SK-N-SH (cell line): ENCODE data around the gene TBC1D2. TPM values are rescaled to one million over a fixed set of nuclear protein-coding genes. Genes with fewer than 3 reads are reported as not detected.

Experiments
- CHD2 ChIP-seq: fragments of 150-350 bp; IDR thresholded peaks from 2 replicates; pipeline ENCODE4 v1.6.1; 2018; ENCODE audit warnings: low read length; ENCODE audit not compliant: partially characterized antibody
- ELF1 ChIP-seq: IDR thresholded peaks from 2 replicates; pipeline ENCODE4 v1.4.0; 2012
- EZH2phosphoT487 ChIP-seq: fragments of 200-600 bp; sonication (generic); IDR thresholded peaks from 2 replicates; pipeline ENCODE4 v1.6.1; 2017; ENCODE audit warnings: low read depth, mixed run types, mild to moderate bottlenecking, antibody characterized with exemption, moderate library complexity, borderline replicate concordance
- FOXJ3 ChIP-seq: sonication (generic); formaldehyde crosslinking; IDR thresholded peaks from 2 replicates; pipeline ENCODE4 v1.5.1; 2020; ENCODE audit warnings: mild to moderate bottlenecking, missing genetic modification reagents
- FOXM1 ChIP-seq: IDR thresholded peaks from 2 replicates; pipeline ENCODE4 v1.4.0; 2012; ENCODE audit warnings: low read depth, mild to moderate bottlenecking
- GABPA ChIP-seq: IDR thresholded peaks from 2 replicates; pipeline ENCODE4 v1.4.0; 2012; ENCODE audit warnings: low read depth, mild to moderate bottlenecking
- JUND ChIP-seq: IDR thresholded peaks from 2 replicates; pipeline ENCODE4 v1.4.0; 2012
- NFIC ChIP-seq: IDR thresholded peaks from 2 replicates; pipeline ENCODE4 v1.4.0; 2012; ENCODE audit warnings: borderline replicate concordance
- RAD21 ChIP-seq: IDR thresholded peaks from 2 replicates; pipeline ENCODE4 v1.6.1; 2012; ENCODE audit warnings: mild to moderate bottlenecking, low read length
- RCOR1 ChIP-seq: fragments of 150-350 bp; IDR thresholded peaks from 2 replicates; pipeline ENCODE4 v1.6.1; 2017; ENCODE audit warnings: antibody characterized with exemption, low read length
- RXRA ChIP-seq: IDR thresholded peaks from 2 replicates; pipeline ENCODE4 v1.4.0; 2012; ENCODE audit warnings: low read depth, mild to moderate bottlenecking, borderline replicate concordance
- SIN3A ChIP-seq: IDR thresholded peaks from 2 replicates; pipeline ENCODE4 v1.6.1; 2012; ENCODE audit warnings: low read depth, mild to moderate bottlenecking, low read length, moderate library complexity, borderline replicate concordance
- SMC3 ChIP-seq: IDR thresholded peaks from 2 replicates; pipeline ENCODE4 v1.6.1; 2012; ENCODE audit warnings: low read depth, low read length, improper control_type of control experiment
- USF2 ChIP-seq: fragments of 150-350 bp; IDR thresholded peaks from 2 replicates; pipeline ENCODE4 v1.6.1; 2017; ENCODE audit warnings: antibody characterized with exemption, low read length, low read depth, borderline replicate concordance
- YY1 ChIP-seq: IDR thresholded peaks from 2 replicates; pipeline ENCODE4 v1.4.0; 2012; ENCODE audit warnings: low read depth, mild to moderate bottlenecking
- polyA plus RNA-seq, 3 experiments: library from polyadenylated mRNA; depleted of rRNA; stranded (reverse); fragments of >200 nt; gene quantifications; 2 replicates each; pipeline ENCODE4 v1.2.3, GENCODE V29; 2012
- TF ChIP-seq, protein P1 (sequence below): IDR thresholded peaks from 2 replicates; pipeline ENCODE4; 2012
- TF ChIP-seq, protein P2 (sequence below): fragments of 200-600 bp; sonication (generic); IDR thresholded peaks from 2 replicates; pipeline ENCODE4 v1.6.1; 2017; ENCODE audit warnings: antibody characterized with exemption, mild to moderate bottlenecking, moderate library complexity
- TF ChIP-seq, protein P3 (sequence below): fragments of 150-350 bp; IDR thresholded peaks from 2 replicates; pipeline ENCODE4 v1.6.1; 2016; ENCODE audit warnings: mild to moderate bottlenecking, low read depth, low read length
- TF ChIP-seq, protein P4 (sequence below): IDR thresholded peaks from 2 replicates; pipeline ENCODE4 v1.6.1; 2012; ENCODE audit warnings: mild to moderate bottlenecking, low read depth, low read length, moderate library complexity
- TF ChIP-seq, protein P5 (sequence below): IDR thresholded peaks from 2 replicates; pipeline ENCODE4 v1.4.0; 2012; ENCODE audit warnings: low read depth, borderline replicate concordance

Gene TBC1D2
- polyA plus RNA-seq, 1 of the 3 experiments (the other 2 are of a cell fraction), result 5.6 TPM

GRCh38 chr9:98168941-98169488, 86.4 kb downstream of the TBC1D2 start (continued):
- TF ChIP-seq JUND, result no peak
- TF ChIP-seq SIN3A, result no peak
- peak; percentile 41; the same call in 1 of the 2 replicates for TF ChIP-seq RCOR1
- no peak for TF ChIP-seq ELF1
- TF ChIP-seq, protein P1, sequence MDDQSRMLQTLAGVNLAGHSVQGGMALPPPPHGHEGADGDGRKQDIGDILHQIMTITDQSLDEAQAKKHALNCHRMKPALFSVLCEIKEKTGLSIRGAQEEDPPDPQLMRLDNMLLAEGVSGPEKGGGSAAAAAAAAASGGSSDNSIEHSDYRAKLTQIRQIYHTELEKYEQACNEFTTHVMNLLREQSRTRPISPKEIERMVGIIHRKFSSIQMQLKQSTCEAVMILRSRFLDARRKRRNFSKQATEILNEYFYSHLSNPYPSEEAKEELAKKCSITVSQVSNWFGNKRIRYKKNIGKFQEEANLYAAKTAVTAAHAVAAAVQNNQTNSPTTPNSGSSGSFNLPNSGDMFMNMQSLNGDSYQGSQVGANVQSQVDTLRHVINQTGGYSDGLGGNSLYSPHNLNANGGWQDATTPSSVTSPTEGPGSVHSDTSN, result peak; percentile 51
- TF ChIP-seq, protein P2, sequence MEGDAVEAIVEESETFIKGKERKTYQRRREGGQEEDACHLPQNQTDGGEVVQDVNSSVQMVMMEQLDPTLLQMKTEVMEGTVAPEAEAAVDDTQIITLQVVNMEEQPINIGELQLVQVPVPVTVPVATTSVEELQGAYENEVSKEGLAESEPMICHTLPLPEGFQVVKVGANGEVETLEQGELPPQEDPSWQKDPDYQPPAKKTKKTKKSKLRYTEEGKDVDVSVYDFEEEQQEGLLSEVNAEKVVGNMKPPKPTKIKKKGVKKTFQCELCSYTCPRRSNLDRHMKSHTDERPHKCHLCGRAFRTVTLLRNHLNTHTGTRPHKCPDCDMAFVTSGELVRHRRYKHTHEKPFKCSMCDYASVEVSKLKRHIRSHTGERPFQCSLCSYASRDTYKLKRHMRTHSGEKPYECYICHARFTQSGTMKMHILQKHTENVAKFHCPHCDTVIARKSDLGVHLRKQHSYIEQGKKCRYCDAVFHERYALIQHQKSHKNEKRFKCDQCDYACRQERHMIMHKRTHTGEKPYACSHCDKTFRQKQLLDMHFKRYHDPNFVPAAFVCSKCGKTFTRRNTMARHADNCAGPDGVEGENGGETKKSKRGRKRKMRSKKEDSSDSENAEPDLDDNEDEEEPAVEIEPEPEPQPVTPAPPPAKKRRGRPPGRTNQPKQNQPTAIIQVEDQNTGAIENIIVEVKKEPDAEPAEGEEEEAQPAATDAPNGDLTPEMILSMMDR, result no peak
- TF ChIP-seq RXRA, result no peak
- TF ChIP-seq FOXJ3 (CRISPR knock-in tag), result no peak
- no peak for TF ChIP-seq YY1
- TF ChIP-seq NFIC, result no peak
- no peak for TF ChIP-seq USF2
- TF ChIP-seq GABPA, result no peak
- TF ChIP-seq, protein P3, sequence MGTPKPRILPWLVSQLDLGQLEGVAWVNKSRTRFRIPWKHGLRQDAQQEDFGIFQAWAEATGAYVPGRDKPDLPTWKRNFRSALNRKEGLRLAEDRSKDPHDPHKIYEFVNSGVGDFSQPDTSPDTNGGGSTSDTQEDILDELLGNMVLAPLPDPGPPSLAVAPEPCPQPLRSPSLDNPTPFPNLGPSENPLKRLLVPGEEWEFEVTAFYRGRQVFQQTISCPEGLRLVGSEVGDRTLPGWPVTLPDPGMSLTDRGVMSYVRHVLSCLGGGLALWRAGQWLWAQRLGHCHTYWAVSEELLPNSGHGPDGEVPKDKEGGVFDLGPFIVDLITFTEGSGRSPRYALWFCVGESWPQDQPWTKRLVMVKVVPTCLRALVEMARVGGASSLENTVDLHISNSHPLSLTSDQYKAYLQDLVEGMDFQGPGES, result no peak
- no peak for TF ChIP-seq RAD21
- TF ChIP-seq, protein P4, sequence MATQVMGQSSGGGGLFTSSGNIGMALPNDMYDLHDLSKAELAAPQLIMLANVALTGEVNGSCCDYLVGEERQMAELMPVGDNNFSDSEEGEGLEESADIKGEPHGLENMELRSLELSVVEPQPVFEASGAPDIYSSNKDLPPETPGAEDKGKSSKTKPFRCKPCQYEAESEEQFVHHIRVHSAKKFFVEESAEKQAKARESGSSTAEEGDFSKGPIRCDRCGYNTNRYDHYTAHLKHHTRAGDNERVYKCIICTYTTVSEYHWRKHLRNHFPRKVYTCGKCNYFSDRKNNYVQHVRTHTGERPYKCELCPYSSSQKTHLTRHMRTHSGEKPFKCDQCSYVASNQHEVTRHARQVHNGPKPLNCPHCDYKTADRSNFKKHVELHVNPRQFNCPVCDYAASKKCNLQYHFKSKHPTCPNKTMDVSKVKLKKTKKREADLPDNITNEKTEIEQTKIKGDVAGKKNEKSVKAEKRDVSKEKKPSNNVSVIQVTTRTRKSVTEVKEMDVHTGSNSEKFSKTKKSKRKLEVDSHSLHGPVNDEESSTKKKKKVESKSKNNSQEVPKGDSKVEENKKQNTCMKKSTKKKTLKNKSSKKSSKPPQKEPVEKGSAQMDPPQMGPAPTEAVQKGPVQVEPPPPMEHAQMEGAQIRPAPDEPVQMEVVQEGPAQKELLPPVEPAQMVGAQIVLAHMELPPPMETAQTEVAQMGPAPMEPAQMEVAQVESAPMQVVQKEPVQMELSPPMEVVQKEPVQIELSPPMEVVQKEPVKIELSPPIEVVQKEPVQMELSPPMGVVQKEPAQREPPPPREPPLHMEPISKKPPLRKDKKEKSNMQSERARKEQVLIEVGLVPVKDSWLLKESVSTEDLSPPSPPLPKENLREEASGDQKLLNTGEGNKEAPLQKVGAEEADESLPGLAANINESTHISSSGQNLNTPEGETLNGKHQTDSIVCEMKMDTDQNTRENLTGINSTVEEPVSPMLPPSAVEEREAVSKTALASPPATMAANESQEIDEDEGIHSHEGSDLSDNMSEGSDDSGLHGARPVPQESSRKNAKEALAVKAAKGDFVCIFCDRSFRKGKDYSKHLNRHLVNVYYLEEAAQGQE, result no peak
- no peak for TF ChIP-seq SMC3
- no peak for TF ChIP-seq CHD2
- no peak for TF ChIP-seq FOXM1
- TF ChIP-seq, protein P5, sequence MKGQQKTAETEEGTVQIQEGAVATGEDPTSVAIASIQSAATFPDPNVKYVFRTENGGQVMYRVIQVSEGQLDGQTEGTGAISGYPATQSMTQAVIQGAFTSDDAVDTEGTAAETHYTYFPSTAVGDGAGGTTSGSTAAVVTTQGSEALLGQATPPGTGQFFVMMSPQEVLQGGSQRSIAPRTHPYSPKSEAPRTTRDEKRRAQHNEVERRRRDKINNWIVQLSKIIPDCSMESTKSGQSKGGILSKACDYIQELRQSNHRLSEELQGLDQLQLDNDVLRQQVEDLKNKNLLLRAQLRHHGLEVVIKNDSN, result no peak
- no peak for TF ChIP-seq EZH2phosphoT487
- TF ChIP-seq, all 33 proteins: peak for 7
